Panc1 (cell line): ENCODE measurements around the gene FILIP1.

Experiments
- CTCF ChIP-seq: fragments of 450-650 bp; IDR thresholded peaks from 2 replicates; pipeline ENCODE4 v1.5.1; 2017; ENCODE audit warnings: mild to moderate bottlenecking
- POLR2AphosphoS5 ChIP-seq: IDR thresholded peaks from 2 replicates; pipeline ENCODE4 v1.6.1; 2012; ENCODE audit warnings: mild to moderate bottlenecking, low read depth, low read length, moderate library complexity
- SIN3A ChIP-seq: IDR thresholded peaks from 2 replicates; pipeline ENCODE4 v1.6.1; 2012; ENCODE audit warnings: low read depth, mild to moderate bottlenecking, low read length, moderate library complexity, borderline replicate concordance; ENCODE audit not compliant: insufficient read depth
- TF ChIP-seq, protein P1 (sequence below), 2 experiments: IDR thresholded peaks; 2 replicates each; pipeline ENCODE4 v1.6.1; 2011 to 2012; ENCODE audit warnings: low read depth in 2 of 2, control low read depth in 1 of 2, low read length in 1 of 2, mild to moderate bottlenecking in 1 of 2, moderate library complexity in 1 of 2; ENCODE audit not compliant: insufficient read depth in 1 of 2

DNA sequence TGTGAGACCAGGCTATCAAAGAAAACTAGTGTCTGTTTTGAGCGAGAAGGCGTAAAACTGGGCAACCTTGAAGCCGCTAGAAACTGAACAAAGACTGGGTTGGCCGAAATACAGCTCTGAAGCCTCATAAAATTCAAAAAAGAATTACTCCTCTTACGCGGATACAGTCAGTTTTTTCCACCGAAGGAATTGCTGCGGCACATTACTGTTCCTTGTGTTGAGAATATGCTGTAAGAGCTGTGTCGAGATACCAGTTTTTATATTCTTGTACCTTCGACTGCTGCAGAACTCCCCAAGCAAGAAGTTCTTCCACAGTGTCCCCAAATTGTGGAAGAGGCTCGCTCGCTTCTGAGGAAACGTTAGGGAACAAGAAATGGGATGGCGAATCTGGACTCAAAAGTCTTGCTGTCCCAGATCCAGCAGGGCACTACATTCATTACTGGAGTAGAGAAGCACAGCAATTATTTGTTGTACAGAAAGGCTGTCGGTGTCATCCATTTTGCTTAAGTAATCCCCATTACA is 249.5 kb downstream of the FILIP1 start:
- no peak for TF ChIP-seq POLR2AphosphoS5
- no peak for TF ChIP-seq CTCF
- TF ChIP-seq, protein P1, sequence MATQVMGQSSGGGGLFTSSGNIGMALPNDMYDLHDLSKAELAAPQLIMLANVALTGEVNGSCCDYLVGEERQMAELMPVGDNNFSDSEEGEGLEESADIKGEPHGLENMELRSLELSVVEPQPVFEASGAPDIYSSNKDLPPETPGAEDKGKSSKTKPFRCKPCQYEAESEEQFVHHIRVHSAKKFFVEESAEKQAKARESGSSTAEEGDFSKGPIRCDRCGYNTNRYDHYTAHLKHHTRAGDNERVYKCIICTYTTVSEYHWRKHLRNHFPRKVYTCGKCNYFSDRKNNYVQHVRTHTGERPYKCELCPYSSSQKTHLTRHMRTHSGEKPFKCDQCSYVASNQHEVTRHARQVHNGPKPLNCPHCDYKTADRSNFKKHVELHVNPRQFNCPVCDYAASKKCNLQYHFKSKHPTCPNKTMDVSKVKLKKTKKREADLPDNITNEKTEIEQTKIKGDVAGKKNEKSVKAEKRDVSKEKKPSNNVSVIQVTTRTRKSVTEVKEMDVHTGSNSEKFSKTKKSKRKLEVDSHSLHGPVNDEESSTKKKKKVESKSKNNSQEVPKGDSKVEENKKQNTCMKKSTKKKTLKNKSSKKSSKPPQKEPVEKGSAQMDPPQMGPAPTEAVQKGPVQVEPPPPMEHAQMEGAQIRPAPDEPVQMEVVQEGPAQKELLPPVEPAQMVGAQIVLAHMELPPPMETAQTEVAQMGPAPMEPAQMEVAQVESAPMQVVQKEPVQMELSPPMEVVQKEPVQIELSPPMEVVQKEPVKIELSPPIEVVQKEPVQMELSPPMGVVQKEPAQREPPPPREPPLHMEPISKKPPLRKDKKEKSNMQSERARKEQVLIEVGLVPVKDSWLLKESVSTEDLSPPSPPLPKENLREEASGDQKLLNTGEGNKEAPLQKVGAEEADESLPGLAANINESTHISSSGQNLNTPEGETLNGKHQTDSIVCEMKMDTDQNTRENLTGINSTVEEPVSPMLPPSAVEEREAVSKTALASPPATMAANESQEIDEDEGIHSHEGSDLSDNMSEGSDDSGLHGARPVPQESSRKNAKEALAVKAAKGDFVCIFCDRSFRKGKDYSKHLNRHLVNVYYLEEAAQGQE (IDR thresholded peaks at IDR 0.05; ENCODE audit: insufficient read depth in 1 of 2, low read depth in 2 of 2, low read length in 1 of 2) = no peak
- TF ChIP-seq SIN3A = no peak
